GM21825 (cell line): ENCODE results near the gene EPM2A.

Experiments used
- ATAC-seq: cut with Tn5 transposase; IDR thresholded peaks from one replicate; pipeline ENCODE4 v1.9.1; 2021; ENCODE audit warnings: mild to moderate bottlenecking, moderate library complexity; ENCODE audit not compliant: unreplicated experiment

EPM2A gene

DNA sequence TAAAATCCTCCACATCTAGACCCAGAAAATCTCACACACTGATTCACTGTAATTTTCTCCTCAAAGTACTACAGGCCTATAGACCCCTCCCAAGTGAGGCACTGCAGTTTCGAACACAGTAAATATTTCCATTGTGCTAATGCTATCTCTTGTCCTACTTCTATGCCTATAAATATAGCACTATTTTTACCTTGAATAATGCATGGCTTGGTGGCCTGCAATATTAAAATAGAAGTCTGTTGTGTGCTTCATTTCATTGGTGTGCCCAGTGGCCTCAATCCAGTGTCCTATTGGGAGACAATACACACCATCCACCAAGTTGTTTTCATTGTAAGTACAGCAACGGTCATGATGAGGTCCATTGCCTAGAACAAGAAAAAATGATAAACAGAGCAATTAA is 49.4 kb downstream of the EPM2A start:
- no peak for ATAC-seq

DNA sequence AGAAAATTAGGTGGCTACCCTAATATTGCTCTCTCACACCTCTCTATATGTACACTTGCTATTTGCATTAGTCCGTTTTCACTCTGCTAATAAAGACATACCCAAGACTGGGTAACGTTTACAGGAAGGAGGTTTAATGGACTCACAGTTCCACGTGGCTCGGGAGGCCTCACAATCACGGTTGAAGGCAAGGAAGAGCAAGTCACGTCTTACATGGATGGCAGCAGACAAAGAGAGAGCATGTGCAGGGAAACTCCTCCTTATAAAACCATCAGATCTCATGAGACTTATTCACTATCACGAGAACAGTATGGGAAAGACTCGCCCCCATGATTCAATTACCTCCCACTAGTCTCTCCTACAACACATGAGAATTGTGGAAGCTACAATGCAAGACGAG is 53.4 kb downstream of the EPM2A start:
- no peak for ATAC-seq

DNA sequence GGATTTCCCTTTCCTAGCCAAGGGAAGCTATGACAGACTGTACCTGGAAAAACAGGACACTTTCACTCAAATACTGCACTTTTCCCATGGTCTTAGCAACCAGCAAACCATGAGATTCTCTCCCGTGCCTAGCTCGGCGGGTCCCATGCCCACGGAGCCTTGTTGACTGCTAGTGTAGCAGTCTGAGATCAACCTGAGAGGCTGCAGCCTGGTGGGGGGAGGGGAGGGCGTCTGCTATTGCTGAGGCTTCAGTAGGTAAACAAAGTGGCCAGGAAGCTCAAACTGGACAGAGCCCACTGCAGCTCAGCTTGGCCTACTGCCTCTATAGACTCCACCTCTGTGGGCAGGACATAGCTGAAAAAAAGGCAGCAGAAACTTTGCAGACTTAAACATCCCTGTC is 61.8 kb downstream of the EPM2A start:
- ATAC-seq = no peak

DNA sequence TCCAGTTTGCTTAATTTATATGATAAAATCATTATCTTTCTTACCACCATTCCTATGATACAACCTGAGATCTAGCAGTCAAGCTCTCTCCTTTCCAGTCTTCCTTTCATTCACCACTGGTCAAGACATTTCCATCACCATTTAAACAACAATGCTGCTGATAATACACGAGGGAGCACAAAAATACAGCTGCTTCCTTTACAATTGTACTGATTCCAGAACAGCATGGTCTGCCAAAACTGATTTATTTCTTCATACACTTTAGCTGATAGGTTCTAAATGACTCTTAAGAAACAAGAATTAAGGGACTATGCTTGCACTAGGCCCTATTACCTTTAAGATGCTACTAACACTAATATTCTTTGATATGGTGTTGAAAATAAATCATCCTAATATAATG is 65.0 kb downstream of the EPM2A start:
- no peak for ATAC-seq

DNA sequence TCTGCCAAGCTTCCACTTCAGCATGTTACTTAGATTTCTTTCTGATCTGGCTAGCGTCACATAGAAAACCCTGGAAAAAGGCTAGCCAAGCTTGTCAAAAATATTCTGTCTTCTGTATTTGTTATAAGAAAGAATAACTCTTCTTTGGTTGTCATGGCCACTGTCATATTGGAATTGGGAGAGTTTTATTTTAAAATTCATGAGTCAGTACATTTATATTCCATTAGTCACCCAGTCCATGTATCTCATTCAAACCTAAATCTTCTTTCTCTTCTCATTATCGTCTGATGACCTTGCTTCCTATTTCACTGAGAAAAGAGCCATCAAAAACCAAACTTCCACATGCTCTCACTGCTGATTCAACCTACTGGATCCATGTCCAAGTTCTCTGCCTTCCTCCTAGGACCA is 65.7 kb downstream of the EPM2A start:
- no peak for ATAC-seq

DNA sequence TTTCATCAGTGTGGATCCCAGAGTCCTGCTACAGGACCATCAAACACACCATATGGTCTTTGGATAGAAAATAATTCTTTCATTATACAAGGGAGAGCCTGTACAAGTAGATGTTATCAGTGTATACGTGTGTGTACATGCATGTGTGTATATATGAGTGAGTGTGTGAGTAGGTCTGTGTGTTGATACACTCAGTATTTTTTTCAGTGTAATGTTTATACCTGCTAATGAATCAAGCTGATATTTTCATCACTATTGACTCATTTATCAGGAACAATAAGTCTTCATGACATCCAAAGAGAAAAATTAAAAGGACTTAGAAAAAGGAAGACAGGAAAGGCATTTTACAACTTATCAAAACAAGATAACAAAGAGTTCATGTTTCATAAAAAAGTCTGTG is 66.5 kb downstream of the EPM2A start:
- ATAC-seq = no peak

DNA sequence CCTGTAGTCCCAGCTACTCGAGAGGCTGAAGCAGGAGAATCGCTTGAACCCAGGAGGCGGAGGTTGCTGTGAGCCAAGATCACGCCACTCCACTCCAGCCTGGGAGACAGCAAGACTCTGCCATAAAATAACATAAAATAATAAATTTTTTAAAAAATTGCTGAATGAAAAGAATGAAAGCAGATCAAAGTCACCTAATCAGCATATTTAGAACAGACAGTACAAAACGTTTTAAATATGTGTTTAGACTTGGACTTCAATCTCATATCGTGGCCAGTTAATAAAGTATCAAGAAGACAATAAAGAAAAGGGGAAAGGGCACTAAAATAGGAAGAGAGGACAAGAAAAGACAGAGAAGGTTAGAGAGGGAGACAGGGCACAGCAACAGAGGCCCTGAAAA is 74.6 kb downstream of the EPM2A start:
- no peak for ATAC-seq

DNA sequence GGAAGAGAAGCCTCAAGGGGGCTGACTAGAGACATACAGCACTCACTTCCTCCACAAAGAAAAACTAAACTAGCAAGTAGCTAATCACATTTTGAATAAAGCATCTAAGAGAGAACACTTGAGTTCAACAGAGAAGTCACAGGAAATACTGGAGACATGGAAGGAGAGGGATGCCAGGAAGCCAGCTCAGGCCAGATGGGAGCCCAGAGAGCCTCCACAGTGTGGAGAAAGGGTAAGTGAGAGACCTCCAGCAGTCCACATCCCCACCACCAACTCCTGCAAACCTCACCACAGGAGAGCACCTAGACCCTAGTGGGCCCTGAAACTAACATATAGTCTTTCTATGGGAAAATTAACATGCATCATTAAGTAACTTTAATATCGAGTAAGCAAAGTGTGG is 79.2 kb downstream of the EPM2A start:
- no peak for ATAC-seq

DNA sequence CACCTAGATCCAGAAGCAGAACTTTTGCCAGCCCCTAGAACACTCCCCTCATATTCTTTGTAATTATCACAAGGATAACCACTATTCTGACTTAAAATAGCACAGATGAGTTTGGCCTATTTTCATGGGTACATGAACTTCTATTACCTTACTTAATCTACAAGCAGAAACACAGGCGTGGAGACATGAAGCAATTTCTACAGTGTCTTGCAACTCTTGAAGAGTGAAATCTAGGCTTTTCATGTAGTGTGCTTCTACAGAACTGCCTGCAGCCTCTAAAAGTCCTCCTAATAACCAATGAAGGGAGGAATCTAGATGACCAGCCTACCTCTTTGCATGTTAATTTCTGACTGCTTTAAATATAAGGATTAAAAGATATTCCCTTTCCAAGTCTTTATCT is 82.7 kb downstream of the EPM2A start:
- no peak for ATAC-seq

DNA sequence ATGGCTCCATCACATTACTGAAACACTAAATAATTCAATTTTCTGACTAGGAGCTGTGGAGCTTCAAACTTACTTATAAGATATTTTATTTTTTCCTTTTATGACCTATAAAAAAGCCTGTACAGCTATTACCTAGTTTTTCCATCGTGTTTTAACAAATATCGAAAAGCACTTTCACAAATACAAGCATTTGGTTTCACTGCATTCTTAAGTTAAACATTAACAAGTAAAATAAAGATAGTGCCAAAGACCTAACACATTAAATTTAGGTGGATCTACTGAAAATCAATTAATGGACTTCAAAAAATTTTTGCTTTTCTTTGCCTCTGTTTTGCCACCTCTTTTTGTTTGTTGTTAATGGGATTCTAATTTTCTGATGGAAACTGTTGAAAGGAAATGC is 83.3 kb downstream of the EPM2A start:
- no peak for ATAC-seq

DNA sequence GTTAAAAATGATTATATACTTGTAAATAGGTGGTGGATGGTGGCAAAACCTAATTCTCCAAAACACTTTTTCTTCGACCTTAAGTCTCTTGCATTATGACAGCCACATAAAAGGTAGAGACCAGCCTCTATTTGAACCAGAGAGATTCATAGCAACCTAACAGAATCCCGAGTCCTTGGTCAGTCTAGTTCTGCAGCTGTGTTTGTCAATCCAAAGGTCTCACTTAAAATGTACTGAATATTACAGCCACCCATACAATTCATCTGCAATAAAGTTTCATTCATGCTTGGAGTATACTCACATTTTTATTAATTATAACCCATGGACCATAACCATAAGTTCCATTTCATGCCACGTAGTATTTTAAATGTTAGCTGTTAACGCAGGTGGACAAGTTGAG is 87.2 kb downstream of the EPM2A start:
- no peak for ATAC-seq

DNA sequence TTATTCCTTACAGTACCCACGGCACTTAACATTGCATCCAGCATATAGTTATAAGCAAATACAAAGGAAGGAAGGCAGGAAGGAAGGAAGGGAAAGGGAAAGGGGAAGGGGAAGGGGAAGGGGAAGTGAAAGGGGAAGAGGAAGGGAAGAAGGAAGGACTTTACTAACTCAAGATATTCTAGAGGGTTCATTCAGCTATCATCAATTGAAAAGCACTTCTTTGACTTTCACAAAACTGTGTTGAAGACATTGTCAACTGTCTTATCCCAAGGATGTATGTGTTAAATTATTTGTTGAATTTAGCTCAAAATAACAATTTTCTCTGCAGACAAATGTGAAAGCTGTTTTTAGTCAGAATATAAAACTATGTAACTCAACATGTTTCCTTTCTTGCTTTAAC is 87.7 kb downstream of the EPM2A start:
- ATAC-seq = no peak

DNA sequence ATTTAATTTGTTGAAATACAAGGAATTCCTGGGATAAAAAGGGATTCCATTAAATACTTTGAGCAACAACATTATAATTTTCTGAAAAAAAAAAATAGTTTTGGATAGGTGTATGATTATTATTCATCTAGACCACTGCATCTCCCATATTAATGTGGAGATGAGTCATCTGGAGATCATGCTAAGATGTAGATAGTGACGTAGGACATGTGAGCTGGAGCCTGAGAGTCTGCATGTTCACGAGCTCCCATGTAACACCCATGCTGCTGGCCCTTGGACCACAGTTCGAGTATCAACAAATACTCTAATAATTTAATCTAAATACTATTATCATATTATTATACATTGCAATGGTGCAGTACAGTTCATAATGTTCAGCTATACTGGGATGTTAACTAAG is 91.6 kb downstream of the EPM2A start:
- no peak for ATAC-seq

DNA sequence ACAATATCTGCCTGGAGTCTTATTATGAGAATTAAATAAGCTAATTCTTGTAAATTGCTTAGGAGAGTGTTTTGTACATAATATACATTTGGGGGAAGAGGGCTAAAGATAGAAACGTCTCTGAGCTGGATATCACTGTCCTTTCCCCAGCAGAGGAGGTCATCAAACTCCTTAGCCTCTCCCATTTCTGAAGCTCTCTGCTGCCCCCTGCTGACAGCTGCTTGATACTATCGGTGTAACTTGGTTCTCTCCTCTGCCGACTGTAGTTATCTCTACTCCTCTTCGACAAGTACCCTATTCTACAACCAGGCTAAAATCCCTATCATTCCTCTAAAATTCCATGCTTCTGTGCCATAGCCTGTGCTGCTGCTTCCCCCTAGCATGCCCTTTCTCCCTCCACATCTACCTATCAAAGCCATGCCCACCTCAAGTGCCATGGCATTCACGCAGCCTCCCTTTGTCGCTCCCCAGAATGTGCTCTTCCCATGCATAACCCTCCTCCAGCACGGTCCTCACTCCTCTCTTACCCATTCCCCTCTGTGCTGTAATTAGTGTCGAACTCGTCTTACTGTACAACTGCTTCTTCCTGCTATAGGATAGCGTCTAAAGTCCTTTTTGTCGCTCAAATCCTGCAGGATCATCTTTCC is 101.2 kb downstream of the EPM2A start:
- peak; percentile 93 for ATAC-seq

DNA sequence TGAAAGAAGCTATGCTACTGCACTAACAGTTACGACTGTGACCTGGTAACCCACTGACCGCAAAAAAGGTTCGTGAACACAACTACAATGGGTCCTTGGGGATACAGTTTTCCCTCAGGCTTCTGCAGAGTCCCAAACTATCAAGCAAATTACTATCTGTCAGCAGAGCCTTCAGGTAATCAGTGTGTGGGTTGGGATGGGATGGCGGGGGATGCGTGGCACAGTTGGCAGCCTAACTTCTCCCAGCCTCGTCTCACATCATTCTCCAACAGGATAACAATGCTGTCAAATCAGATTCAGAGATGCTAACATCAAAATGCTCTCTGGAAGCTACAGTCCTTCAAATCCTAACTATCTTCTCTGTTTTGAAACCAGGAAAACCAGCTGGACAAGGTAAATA is 102.3 kb downstream of the EPM2A start:
- ATAC-seq = no peak

DNA sequence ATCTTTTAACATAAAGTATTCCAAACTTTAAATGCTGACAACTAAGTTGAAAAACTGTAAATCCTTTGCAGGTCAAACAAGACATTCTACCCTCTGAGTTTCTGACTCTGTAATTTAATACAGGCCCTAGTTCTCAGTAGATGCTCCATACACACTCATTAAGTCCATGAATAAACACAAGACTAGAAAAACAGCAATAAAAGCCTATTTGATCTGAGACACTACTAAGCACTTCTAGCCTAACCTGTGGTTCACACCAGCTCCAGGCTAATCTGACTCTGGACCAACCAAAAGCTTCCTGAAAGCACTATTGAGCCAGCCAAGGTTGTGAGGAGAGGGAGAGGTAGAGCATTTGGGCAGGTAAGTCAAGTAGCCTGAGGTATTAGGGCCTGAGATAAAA is 103.9 kb downstream of the EPM2A start:
- ATAC-seq = no peak

DNA sequence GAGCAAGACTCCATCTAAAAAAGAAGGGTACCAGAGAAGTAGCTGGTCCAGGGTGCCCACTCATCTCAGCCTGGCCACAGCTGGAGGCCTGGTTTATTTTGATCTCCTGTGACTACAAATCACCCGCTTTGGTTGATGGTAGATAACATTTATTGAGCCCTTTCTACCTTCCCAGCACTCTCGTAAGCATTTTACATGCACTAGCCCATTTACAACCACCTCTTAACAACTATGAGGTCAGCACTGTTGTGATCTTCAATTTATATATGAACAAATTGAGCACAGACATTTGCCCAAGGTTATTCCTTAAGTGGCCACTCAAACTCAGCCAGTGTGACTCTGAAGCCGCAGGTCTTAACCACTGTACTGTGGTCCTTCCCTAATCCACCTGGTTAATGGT is 104.7 kb downstream of the EPM2A start:
- no peak for ATAC-seq

DNA sequence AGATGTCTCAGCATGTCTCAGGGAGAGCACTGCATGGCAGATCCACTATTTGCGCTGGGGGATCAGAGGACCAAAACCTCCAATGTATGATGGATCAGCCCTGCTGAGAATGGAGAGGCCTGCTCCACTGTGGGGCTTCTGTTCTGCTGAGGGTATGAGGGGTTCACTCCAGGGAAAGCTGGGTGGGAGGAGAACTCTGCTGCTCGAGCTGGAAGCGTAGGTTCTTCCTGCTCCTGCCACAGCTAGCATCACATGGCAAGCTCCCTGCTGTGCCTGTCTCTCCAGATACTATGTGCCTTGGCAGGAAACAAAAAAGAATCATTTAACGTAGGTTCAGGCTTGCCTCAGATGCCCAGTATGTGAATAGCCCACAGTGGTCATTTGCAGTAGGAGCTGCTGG is 105.8 kb downstream of the EPM2A start:
- no peak for ATAC-seq

DNA sequence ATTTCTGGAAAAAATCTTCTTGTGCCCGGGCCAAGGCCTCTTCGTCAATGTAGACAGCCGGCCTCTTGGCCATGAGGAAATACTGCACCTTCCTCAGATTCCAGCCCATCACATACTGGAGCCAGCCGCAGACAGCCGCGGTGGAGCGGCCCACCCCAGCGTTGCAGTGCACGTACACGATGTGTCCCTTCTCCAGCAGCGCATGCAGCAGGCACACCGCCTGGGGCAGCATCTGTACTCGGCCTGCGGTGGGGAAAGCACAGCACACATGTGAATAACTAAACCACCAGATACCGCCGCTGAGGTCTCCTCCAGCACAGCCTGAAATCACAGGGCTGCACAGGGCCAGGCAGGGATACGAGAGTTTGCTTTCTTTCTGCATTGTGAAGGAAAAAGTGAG is 107.9 kb downstream of the EPM2A start:
- no peak for ATAC-seq

DNA sequence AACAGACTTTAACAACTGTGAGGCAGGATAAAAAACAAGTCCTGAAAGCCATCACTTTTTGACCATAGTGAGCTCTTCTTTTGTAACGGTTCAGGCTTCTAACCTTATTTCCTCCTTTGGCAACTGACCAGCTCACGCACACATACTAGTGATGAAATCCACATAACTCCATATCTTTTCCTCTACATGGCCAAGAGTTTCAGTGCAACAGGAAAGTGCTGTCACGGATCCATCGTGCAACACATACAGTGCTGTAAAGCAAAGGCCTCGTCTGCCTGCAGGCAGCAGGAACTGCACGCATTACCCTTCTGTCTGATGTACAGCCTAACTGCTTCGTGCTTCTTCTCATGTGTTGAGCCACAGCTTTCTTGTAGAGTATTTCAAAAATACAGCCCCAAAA is 108.5 kb downstream of the EPM2A start:
- ATAC-seq = no peak

DNA sequence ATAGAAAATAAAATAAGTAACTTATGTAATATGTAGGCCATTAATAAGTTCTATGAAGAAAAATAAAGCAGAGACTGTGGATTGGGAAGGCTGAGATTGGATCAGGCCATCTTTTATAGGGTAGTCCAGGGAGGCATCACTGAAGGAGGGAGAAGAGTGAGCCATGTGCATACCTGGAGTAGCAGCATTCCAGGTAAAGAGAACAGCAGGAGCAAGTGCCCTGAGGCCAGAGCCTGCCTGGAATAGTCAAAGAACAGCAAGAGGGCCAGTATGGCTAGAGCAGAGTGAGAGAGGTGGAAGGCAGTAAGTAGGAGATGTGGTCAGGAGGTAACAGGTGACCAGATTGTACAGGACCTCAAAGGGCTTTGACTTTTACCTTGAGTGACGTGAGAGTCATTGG is 112.1 kb downstream of the EPM2A start:
- ATAC-seq = no peak

DNA sequence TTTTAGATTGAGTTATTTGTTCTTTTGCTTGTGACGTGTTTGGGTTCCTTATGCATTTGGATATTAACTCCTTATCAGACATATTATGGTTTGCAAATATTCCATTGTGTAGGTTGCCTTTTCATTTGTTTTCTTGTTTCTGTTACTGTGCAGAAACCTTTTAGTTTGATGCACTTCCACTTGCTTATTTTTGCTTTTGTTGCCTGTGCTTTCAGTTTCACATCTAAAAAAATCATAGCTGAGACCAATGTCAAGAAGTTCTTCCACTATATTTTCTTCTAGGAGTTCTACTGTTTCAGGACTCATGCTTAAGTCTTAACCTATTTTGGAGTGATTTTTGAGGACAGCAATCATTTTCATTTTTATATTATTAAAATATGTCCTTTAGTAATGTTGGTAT is 113.5 kb downstream of the EPM2A start:
- peak; percentile 55 for ATAC-seq

DNA sequence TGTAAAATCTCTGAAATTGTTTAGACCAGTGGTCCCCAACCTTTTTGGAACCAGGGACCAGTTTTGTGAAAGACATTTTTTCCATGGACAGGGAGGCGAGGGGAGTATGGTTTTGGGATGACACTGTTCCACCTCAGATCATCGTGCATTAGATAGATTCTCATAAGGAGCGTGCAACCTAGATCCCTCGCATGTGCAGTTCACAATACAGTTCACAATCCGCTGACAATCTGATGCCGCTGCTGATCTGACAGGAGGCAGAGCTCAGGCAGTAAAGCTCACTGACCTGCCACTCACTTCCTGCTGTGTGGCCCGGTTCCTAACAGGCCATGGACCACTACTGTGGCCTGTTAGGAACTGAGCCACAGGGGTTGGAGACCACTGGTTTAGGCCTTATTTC is 115.2 kb downstream of the EPM2A start:
- no peak for ATAC-seq

DNA sequence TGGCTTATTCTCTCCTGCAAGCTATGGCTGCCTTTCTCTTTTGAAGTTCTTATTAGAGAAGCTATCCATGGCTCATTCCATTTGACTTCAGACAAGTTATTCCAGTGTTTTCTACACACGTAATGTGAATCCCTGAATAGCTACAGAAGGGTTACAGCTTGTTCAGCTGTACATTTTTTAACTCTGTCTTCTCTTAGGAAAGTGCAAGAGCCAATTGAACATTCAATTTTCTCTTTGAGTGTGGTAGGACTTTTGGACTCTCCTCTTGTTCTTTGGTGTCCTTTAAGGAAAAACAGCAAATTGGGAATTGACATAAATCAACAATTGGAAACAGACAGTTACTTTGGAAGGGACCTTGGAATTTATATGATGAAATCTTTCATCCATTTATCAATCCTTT is 125.8 kb downstream of the EPM2A start:
- ATAC-seq = no peak
